ENCODE data around the gene ERRFI1.
"Not testable (repeated sequence)": the region's sequence is repeated elsewhere in the genome, so short reads cannot be mapped to it uniquely, and the experiment has no call there.

Gene ERRFI1

GRCh38 chr1:7967651-7968050 lies 58.5 kb downstream of the ERRFI1 start:
- no peak for DNase-seq

DNA sequence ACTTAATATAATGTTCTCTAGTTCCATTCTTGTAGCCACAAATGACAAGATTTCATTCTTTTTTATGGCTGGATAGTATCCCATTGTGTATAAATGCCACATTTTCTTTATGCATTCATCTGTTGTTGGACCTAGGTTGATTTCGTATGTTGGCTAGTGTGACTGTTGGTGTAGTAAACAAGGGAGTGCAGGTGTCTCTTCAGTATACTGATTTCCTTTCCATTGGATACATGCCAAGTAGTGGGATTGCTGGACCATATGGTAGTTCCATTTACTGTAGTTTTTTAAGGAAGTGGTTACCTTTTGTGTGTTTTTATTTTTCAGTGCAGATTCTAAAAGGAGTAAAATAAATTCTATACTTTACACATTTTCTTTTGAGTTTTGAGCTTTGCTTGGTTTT lies 58.9 kb downstream of the ERRFI1 start:
- no peak for DNase-seq

DNA sequence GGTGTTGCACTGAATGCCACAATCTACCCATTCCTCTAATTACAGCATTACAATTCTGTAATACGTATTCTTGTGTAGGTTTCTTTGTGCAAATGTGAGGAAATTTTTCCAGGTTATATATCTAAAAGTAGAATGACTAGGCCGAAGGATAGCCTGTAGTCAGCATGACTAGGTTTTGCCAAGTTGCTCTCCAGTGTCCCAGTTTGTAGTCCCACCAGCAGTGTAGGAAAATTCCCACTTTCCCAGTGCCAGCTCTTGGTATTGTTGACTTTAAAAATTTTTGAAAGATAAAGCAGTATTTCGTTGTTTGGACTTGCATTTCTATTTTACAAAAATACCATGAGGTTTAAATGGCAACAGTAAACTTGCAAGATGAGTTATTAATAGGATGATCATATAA lies 61.6 kb downstream of the ERRFI1 start:
- DNase-seq: no peak

GRCh38 chr1:7963841-7964240 lies 62.3 kb downstream of the ERRFI1 start:
- not testable (repeated sequence) for DNase-seq

DNA sequence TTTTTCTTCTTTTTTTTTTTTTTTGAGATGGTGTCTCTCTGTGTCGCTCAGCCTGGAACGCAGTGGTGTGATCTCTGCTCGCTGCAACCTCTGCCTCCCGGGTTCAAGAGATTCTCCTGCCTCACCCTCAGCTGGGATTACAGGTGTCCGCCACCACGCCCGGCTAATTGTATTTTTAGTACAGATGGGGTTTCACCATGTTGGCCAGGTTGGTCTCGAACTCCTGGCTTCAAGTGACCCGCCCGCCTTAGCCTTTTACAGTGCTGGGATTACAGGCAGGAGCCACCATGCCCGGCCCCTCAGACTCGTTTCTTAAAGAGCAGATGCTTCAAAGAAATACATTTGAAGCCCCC lies 62.8 kb downstream of the ERRFI1 start:
- not testable (repeated sequence) for DNase-seq

- no peak for DNase-seq
These were observed 63.3 kb downstream of the ERRFI1 start for GRCh38 chr1:7962636-7963377.

DNA sequence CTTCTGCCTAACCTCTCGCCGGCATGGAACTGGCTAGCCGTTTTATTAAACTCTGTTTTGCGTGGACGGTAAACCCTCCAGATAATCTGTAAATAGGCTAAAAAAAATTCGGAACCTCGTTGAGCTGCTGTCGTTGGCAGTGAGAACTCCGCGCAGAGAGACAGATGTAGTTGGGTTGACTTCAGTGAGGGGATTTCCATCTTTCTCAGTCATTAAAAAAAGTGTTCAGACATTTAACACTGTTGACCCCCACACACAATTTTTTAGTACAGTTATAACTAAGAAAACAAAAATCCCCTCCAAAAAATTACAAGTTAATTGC lies 64.1 kb downstream of the ERRFI1 start:
- DNase-seq: no peak
